K562 (cell line): ENCODE results near the gene PTPRR. TPM values are rescaled to one million over a fixed set of nuclear protein-coding genes. Genes with fewer than 3 reads are reported as not detected.

Experiments used
- ATAC-seq: fragments of 200-7000 bp; cut with Tn5 transposase; 3 replicates; pipeline ENCODE4 v1.9.1; 2020; ENCODE audit warnings: moderate library complexity
- BruUV-seq: library from RNA; stranded (reverse); fragments of 400-500 nt; replicated peaks from 2 replicates; lab custom pipeline; 2021; lab: Mats Ljungman, UMichigan
- CTCF ChIA-PET: fragments of 300-600 bp; formaldehyde crosslinking; extraction: SDS; loops from one replicate; lab custom pipeline; 2021; ENCODE audit warnings: low intra/inter-chr PET ratio; lab: Yijun Ruan, JAX
- POLR2A ChIA-PET: fragments of 300-600, 350-650 bp; sonication (Branson Sonifier 250); formaldehyde crosslinking; extraction: SDS; loops from one replicate; lab custom pipeline; 2021; ENCODE audit warnings: antibody characterized with exemption, inconsistent platforms; lab: Yijun Ruan, JAX
- DNase-seq, 4 experiments: peaks; one replicate each; pipeline versions ENCODE4 v3.0.0 to v3.0.0-alpha.2; 2011 to 2018; ENCODE audit warnings: low spot score in 3 of 4, mixed read lengths in 3 of 4; ENCODE audit errors: extremely low read depth in 1 of 4
- FAIRE-seq: peaks from 2 replicates; lab custom pipeline; 2011; peaks lifted over from hg19 to GRCh38; lab: Jason Lieb, UNC
- H2AFZ ChIP-seq: 2 replicates; pipeline ENCODE4 v1.6.0; 2011; ENCODE audit warnings: low read depth, low read length, control low read depth, inconsistent platforms
- H3K27ac ChIP-seq: fragments of 200-600 bp; 3 replicates; pipeline ENCODE4 v1.8.0; 2011; ENCODE audit warnings: low read depth, mild to moderate bottlenecking, control low read depth, inconsistent platforms, low read length, moderate library complexity, mixed read lengths; ENCODE audit errors: extremely low read depth
- H3K27me3 ChIP-seq, 2 experiments: fragments of 300-600 bp in 1 of 2; 2 replicates in 1 of 2; 3 replicates in 1 of 2; pipeline versions ENCODE4 v1.6.0 to v1.8.0; 2011; ENCODE audit warnings: inconsistent platforms in 2 of 2, low read length in 2 of 2, mild to moderate bottlenecking in 1 of 2, mixed read lengths in 1 of 2, moderate library complexity in 1 of 2; ENCODE audit not compliant: control insufficient read depth in 2 of 2, insufficient read depth in 2 of 2
- H3K36me3 ChIP-seq: fragments of 300-600 bp; 3 replicates; pipeline ENCODE4 v1.8.0; 2011; ENCODE audit warnings: mild to moderate bottlenecking, low read length, inconsistent platforms; ENCODE audit not compliant: control insufficient read depth, insufficient read depth
- H3K4me1 ChIP-seq, 2 experiments: fragments of 200-600 bp in 1 of 2; replicated peaks in 1 of 2; 2 replicates in 1 of 2; 3 replicates in 1 of 2; pipeline versions ENCODE4 v1.5.1 to v1.8.0; 2011; ENCODE audit warnings: inconsistent platforms in 2 of 2, low read length in 2 of 2, mild to moderate bottlenecking in 1 of 2, mixed read lengths in 1 of 2, moderate library complexity in 1 of 2; ENCODE audit not compliant: control insufficient read depth in 2 of 2, insufficient read depth in 2 of 2
- H3K4me2 ChIP-seq: 2 replicates; pipeline ENCODE4 v1.6.1; 2011; ENCODE audit warnings: low read length, control low read depth, inconsistent platforms, mixed read lengths; ENCODE audit not compliant: insufficient read depth
- H3K4me3 ChIP-seq: fragments of 200-600 bp; sonication (generic), shearing (Covaris generic); 2 replicates; pipeline ENCODE4 v1.5.1; 2016; ENCODE audit warnings: control low read depth, inconsistent platforms
- H3K79me2 ChIP-seq: fragments of 200-600 bp; 3 replicates; pipeline ENCODE4 v1.8.0; 2011; ENCODE audit warnings: low read length, inconsistent platforms; ENCODE audit not compliant: control insufficient read depth, insufficient read depth
- H3K9ac ChIP-seq, 2 experiments: 2 replicates each; pipeline versions ENCODE4 v1.6.0 to v1.6.1; 2011; ENCODE audit warnings: low read depth in 2 of 2, low read length in 2 of 2, control low read depth in 1 of 2, inconsistent platforms in 1 of 2, mild to moderate bottlenecking in 1 of 2, mixed read lengths in 1 of 2; ENCODE audit not compliant: insufficient read depth in 1 of 2
- H3K9me1 ChIP-seq: one replicate; pipeline ENCODE4 v1.6.0; 2011; ENCODE audit warnings: inconsistent platforms, mild to moderate bottlenecking, low read length, moderate library complexity; ENCODE audit not compliant: control insufficient read depth, insufficient read depth
- H3K9me3 ChIP-seq: replicated peaks from 2 replicates; pipeline ENCODE4 v1.5.1; 2011; ENCODE audit warnings: low read depth, low read length, inconsistent platforms; ENCODE audit not compliant: control insufficient read depth, insufficient read depth
- H4K20me1 ChIP-seq: replicated peaks from 2 replicates; pipeline ENCODE4 v1.6.1; 2011; ENCODE audit warnings: low read length, inconsistent platforms, mixed read lengths; ENCODE audit not compliant: control insufficient read depth, insufficient read depth
- ARID4B ChIP-seq: sonication (generic); formaldehyde crosslinking; IDR thresholded peaks from 2 replicates; pipeline ENCODE4 v1.8.0; 2022; ENCODE audit warnings: mild to moderate bottlenecking, missing genetic modification reagents
- ATF2 ChIP-seq: sonication (generic); formaldehyde crosslinking; IDR thresholded peaks from 2 replicates; pipeline ENCODE4 v1.8.1; 2022; ENCODE audit warnings: missing genetic modification reagents
- DIDO1 ChIP-seq: fragments of 450-650 bp; IDR thresholded peaks from 2 replicates; pipeline ENCODE4 v1.6.1; 2016; ENCODE audit warnings: low read depth, missing biosample characterization, missing genetic modification characterization
- EGR1 ChIP-seq: fragments of 450-650 bp; conservative IDR thresholded peaks from 2 replicates; pipeline ENCODE4 v1.6.1; 2017; ENCODE audit warnings: mild to moderate bottlenecking
- FOS ChIP-seq: IDR thresholded peaks from 3 replicates; pipeline ENCODE4 v1.6.1; 2011; ENCODE audit not compliant: insufficient read length; ENCODE audit errors: extremely low read depth
- GMEB1 ChIP-seq: fragments of 250-450 bp; sonication (Bioruptor Pico); IDR thresholded peaks from 2 replicates; pipeline ENCODE4 v1.4.0; 2020; ENCODE audit warnings: mild to moderate bottlenecking
- GTF2F1 ChIP-seq: IDR thresholded peaks from 2 replicates; pipeline ENCODE4 v1.6.1; 2011; ENCODE audit warnings: low read depth, low read length, improper control_type of control experiment
- HOXB6 ChIP-seq: fragments of 250-450 bp; sonication (Bioruptor Pico); IDR thresholded peaks from 2 replicates; pipeline ENCODE4 v1.5.1; 2022; ENCODE audit warnings: mild to moderate bottlenecking, borderline replicate concordance
- MBD2 ChIP-seq: sonication (generic); IDR thresholded peaks from 2 replicates; pipeline ENCODE4 v1.6.1; 2016; ENCODE audit warnings: low read depth, borderline replicate concordance
- NONO ChIP-seq, 2 experiments: fragments of 200-400 bp in 1 of 2; fragments of 450-650 bp in 1 of 2; formaldehyde crosslinking in 1 of 2; IDR thresholded peaks; 2 replicates each; pipeline ENCODE4 v1.6.1; 2017; ENCODE audit warnings: low read depth in 2 of 2, mild to moderate bottlenecking in 2 of 2, moderate library complexity in 2 of 2, low read length in 1 of 2
- NR1H2 ChIP-seq: sonication (generic); formaldehyde crosslinking; IDR thresholded peaks from 2 replicates; pipeline ENCODE4 v1.4.0; 2020; ENCODE audit warnings: mild to moderate bottlenecking, missing genetic modification reagents
- PHB2 ChIP-seq: fragments of 450-650 bp; IDR thresholded peaks from 2 replicates; pipeline ENCODE4 v1.6.1; 2017; ENCODE audit warnings: low read depth
- PYGO2 ChIP-seq: fragments of 450-650 bp; IDR thresholded peaks from 2 replicates; pipeline ENCODE4 v1.6.1; 2016; ENCODE audit warnings: mild to moderate bottlenecking, missing genetic modification characterization, moderate library complexity, missing compliant biosample characterization
- TAL1 ChIP-seq: fragments of 450-650 bp; IDR thresholded peaks from 2 replicates; pipeline ENCODE4 v1.6.1; 2016; ENCODE audit warnings: mild to moderate bottlenecking
- TBL1XR1 ChIP-seq, 2 experiments: IDR thresholded peaks; 2 replicates each; pipeline ENCODE4 v1.6.1; 2012; ENCODE audit warnings: improper control_type of control experiment in 2 of 2, low read length in 2 of 2, mild to moderate bottlenecking in 1 of 2
- TCF7L2 ChIP-seq: fragments of 150-350 bp; IDR thresholded peaks from 2 replicates; pipeline ENCODE4 v1.6.1; 2016; ENCODE audit warnings: low read depth, mild to moderate bottlenecking, low read length, moderate library complexity
- ZBTB17 ChIP-seq: fragments of 450-650 bp; formaldehyde crosslinking; IDR thresholded peaks from 2 replicates; pipeline ENCODE4 v1.4.0; 2020; ENCODE audit warnings: mild to moderate bottlenecking
- ZNF717 ChIP-seq: fragments of 250-450 bp; sonication (Bioruptor Pico); IDR thresholded peaks from 2 replicates; pipeline ENCODE4 v1.5.0; 2021
- WGBS: fragments of 100-300 bp; shearing (Covaris generic); methylation state at CpG from one replicate; pipeline ENCODE4 v1.1.6; 2016; ENCODE audit warnings: low coverage, mixed read lengths; ENCODE audit not compliant: insufficient coverage; ENCODE audit errors: missing lambda C conversion rate; 5-methylcytosine and 5-hydroxymethylcytosine counted together
- in situ Hi-C: fragments of 300-500 bp; cut with MboI; formaldehyde crosslinking; loops from 4 replicates; pipeline ENCODE4 v1.15.0; 2018; ENCODE audit warnings: inconsistent platforms, mixed read lengths
- intact Hi-C: fragments of 100-400 bp; cut with micrococcal nuclease; formaldehyde crosslinking; loops from 2 replicates; pipeline ENCODE4 v1.14.2; 2022
- polyA plus RNA-seq, 8 experiments: library from polyadenylated mRNA; depleted of rRNA in 4 of 8; stranded (reverse) in 5 of 8; unstranded in 3 of 8; fragments of >200 nt; fragmentation: Nextera tagmentation in 2 of 8; fragmentation: Illumina TruSeq in 1 of 8; extraction: Ambion mirVana in 2 of 8; extraction: Trizol in 1 of 8; gene quantifications; 2 replicates each; pipeline versions ENCODE4 v1.2.1 to v1.2.3, GENCODE V29; 2011 to 2014; ENCODE audit warnings: inconsistent platforms in 1 of 8, missing spikeins in 1 of 8
- total RNA-seq, 7 experiments: library from RNA; depleted of rRNA in 6 of 7; stranded (reverse); fragments of >200 nt in 6 of 7; fragmentation: Illumina TruSeq in 2 of 7; extraction: Trizol in 2 of 7; gene quantifications; 2 replicates each; pipeline versions ENCODE4 v1.2.1 to v1.2.3, GENCODE V29; 2011 to 2021; ENCODE audit warnings: low replicate concordance in 1 of 7

PTPRR gene
- total and polyA plus RNA-seq, 9 of the 15 experiments (the other 6 are each of a cell fraction or from before 2014, with no cell fraction given): 6.6 to 41.7 (median 12.3) TPM

- no peaks in the 10 kb centered on the region for H3K27me3 ChIP-seq
- no peaks in the 10 kb centered on the region for H3K9me3 ChIP-seq
- ATAC-seq (no peak), FAIRE-seq (no peak), DNase-seq (no peak)
- TF ChIP-seq EGR1 (no peak), PYGO2 (tag) (no peak), NONO (IDR thresholded peaks at IDR 0.05; ENCODE audit: low read depth in 2 of 2, low read length in 1 of 2) (no peak), GMEB1 (CRISPR knock-in tag) (no peak), GTF2F1 (no peak), PHB2 (no peak), ZNF717 (CRISPR knock-in tag) (no peak), HOXB6 (CRISPR knock-in tag) (no peak), FOS (no peak), TCF7L2 (no peak), DIDO1 (no peak), ZBTB17 (CRISPR knock-in tag) (no peak), ARID4B (no peak), MBD2 (no peak), TAL1 (no peak), ATF2 (CRISPR knock-in tag) (no peak), TBL1XR1 (IDR thresholded peaks at IDR 0.05; ENCODE audit: low read length in 2 of 2) (no peak), NR1H2 (CRISPR knock-in tag) (no peak)
- no peaks in the 10 kb centered on the region for H3K36me3 ChIP-seq
- no peaks in the 10 kb centered on the region for H3K4me1 ChIP-seq
- no peaks in the 10 kb centered on the region for H3K9me1 ChIP-seq
- WGBS: 5% methylated on average over 1 of the region's 1 CpG
- H3K79me2 ChIP-seq: no peaks in the 10 kb centered on the region
- H3K9ac ChIP-seq: no peak overlapping the region
- no peak overlapping the region for H2AFZ ChIP-seq
- H3K27ac ChIP-seq: no peak overlapping the region
- no peak overlapping the region for H3K4me2 ChIP-seq
- H4K20me1 ChIP-seq: no peaks in the 10 kb centered on the region
- in situ Hi-C loops: no loop called here
- no TSS peak for BruUV-seq
- intact Hi-C loops: loop anchor here (10.0 kb wide), 1 partner anchor 968 kb away; no protein-coding TSS in a partner anchor
- ChIA-PET CTCF (no interaction called here), POLR2A (no interaction called here)
- no peak overlapping the region for H3K4me3 ChIP-seq
These were observed 77.6 kb downstream of the PTPRR start for GRCh38 chr12:70842942-70843341.
